T-helper 22 cell (primary cell): ENCODE measurements around the gene ARHGAP31.
"Not testable (repeated sequence)": the region's sequence is repeated elsewhere in the genome, so short reads cannot be mapped to it uniquely, and the experiment has no call there.

Source experiments
- DNase-seq: peaks from one replicate; pipeline ENCODE4 v3.0.0-alpha.2; 2020; ENCODE audit warnings: low read depth

The ARHGAP31 gene, protein sequence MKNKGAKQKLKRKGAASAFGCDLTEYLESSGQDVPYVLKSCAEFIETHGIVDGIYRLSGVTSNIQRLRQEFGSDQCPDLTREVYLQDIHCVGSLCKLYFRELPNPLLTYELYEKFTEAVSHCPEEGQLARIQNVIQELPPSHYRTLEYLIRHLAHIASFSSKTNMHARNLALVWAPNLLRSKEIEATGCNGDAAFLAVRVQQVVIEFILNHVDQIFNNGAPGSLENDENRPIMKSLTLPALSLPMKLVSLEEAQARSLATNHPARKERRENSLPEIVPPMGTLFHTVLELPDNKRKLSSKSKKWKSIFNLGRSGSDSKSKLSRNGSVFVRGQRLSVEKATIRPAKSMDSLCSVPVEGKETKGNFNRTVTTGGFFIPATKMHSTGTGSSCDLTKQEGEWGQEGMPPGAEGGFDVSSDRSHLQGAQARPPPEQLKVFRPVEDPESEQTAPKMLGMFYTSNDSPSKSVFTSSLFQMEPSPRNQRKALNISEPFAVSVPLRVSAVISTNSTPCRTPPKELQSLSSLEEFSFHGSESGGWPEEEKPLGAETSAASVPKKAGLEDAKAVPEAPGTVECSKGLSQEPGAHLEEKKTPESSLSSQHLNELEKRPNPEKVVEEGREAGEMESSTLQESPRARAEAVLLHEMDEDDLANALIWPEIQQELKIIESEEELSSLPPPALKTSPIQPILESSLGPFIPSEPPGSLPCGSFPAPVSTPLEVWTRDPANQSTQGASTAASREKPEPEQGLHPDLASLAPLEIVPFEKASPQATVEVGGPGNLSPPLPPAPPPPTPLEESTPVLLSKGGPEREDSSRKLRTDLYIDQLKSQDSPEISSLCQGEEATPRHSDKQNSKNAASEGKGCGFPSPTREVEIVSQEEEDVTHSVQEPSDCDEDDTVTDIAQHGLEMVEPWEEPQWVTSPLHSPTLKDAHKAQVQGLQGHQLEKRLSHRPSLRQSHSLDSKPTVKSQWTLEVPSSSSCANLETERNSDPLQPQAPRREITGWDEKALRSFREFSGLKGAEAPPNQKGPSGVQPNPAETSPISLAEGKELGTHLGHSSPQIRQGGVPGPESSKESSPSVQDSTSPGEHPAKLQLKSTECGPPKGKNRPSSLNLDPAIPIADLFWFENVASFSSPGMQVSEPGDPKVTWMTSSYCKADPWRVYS (N-terminal part only)

DNA sequence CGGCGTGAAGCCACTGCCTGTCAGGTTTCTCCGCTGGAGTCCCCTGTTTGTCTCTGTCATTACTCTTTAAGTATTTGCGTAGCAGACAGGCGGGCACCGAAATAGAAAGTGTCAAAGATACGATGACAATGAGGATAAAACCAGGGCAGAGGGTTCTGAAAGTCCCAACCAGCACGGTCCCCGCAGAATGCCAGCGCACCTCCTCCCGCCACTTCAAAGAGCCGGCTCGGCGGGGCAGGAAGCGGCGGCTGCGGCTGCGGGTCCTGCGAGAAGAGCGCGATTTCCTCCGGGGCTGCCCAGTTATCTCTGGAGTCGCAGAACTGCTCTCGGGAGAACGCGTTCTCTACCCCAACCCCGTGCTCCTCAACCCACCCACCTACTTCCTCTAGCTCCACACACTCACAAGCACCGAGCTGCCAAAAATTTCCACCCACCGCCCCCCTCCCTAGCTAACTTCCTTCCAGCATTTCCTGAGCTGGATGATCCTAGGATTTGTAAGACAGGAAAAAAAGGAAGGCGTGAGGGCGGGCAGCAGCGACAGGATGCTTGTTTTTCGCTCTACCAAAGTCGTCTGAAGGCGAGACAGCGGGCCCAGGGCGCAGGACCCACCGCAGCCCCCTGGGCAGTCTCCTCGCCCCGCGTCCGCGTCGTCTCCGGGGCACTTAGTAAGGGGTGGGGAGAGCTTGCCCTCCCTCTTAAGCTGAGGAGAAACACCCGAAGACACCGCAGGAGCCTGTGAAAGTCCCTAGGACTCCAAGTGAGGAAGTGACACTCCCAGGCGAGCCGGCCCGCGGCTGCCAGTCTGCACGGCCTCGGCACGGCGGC is at the start of gene ARHGAP31:
TSS of gene ARHGAP31 (plus strand) at position 513 of the 825 bp plus-strand sequence. CDS start 522 bp downstream, outside the sequence.
- DNase-seq = peak; percentile 89

DNA sequence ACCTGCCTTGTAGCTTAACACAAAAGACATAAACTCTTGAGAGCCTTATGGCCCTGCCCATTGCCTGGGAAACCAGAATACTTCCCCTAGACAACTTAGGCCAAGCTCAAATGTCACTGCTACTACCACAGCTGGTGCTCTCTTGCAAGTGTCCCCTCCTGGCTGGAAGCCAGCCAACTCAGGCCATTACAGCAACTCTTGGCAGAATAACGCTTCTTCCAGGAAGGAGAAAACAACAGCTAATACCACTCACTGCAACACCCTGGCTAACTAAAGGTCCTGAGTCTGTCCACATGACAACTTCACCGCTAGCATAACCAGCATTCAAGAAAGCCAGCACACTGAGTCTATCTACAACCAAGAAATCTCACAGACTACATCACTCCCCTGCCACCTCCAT is 48.4 kb upstream of the ARHGAP31 start:
- DNase-seq = no peak

DNA sequence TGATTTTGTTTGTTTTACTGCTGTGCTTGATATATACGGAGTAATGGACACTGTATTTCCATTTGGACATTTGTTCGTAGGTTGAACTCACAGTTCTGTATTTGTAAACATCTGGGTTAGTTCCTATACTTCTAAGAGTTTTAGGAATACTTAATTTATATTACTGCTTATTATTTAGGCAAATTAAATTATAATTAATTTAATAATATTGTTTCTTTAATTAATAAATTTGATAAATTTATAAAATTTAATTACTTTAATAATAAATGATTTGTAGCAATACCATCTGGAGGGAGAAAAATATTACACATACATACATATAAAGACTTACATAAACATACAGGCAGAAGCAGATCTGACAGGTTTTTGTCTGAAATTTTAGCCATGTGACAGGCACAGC is 39.0 kb upstream of the ARHGAP31 start:
- no peak for DNase-seq

DNA sequence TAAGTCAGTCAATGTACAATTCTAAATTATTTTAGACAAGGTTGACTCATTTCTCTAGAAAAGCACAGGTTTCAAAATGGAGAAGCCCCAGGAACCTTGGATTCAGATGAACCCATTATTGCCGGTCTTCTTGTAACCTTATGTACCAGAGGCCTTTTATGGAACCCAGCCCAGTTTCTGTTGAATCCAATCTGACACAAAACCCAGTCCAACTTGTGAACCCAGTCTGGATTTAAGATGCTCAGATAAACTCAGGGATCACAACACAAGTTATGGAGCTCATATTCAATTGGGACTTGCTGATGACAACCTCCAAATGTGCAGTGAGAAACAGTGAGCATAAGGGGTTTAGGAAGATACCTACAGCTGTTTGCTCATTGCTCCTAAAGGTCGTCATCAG is 37.1 kb upstream of the ARHGAP31 start:
- DNase-seq = no peak

DNA sequence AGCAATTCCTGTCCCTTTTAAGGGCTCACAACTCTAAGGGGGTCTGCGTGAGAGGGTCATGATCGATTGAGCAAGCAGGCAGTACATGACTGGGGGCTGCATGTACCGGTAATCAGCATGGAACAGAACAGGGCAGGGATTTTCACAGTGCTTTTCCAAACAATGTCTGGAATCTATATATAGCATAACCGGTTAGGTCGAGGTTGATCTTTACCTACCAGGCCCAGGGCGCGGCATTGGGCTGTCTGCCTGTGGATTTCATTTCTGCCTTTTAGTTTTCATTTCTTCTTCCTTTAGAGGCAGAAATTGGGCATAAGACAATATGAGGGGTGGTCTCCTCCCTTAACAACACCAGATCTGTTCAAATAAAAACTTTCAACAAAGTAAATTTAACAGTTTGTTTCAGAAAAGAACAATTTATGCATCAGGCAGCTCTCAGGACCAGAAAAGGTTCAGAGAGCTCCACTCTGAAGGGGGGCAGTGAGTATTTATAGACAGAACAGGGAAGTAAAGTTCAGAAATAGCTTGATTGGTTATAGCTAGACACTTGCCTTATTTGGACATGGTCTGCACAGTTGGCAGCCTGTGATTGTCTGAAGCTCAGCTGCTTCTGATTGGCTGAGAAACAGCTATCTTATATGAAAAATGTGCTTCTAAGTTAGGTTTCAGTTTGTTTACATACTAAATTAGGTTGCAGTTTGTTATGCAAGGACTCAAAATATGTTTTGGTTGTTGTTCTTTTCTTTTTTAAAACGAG is 36.4 kb upstream of the ARHGAP31 start:
- DNase-seq = no peak

DNA sequence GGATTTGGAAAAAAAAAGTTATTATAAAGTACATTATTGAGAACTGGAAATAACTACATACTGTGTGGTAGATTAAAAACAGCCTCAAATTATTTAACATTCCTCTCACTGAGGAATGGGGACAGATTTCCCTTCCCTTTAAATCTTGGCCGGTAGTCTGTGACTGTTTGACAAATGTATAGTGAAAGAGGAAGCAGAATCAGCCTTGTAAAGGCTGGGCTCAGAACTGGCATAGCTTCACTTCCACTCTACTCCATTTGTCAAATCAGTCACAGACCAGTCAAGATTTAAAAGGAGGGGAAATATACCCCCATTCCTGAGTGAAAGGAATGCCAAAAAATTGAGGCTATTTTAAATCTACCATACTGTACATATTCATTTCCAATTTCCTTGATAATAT is 35.3 kb upstream of the ARHGAP31 start:
- DNase-seq = no peak

DNA sequence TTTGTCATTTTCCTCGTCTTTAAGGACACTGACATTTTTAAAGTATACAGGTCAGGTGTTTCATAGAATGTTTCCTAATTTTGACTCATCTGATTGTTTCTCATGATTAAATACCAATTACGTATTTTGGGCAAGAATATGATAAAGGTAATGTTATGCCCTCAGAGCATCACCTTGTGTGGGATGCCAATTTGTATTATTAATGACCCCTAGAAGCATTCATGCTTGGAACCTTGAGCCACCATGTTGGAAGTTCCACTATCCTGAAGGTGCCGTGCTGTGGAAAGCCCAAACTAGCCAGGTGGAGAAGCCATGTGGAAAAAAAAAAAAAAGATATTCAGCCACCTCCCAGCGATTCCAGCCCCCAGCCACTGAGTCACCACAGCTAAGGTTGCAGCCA is 34.4 kb upstream of the ARHGAP31 start:
- no peak for DNase-seq

DNA sequence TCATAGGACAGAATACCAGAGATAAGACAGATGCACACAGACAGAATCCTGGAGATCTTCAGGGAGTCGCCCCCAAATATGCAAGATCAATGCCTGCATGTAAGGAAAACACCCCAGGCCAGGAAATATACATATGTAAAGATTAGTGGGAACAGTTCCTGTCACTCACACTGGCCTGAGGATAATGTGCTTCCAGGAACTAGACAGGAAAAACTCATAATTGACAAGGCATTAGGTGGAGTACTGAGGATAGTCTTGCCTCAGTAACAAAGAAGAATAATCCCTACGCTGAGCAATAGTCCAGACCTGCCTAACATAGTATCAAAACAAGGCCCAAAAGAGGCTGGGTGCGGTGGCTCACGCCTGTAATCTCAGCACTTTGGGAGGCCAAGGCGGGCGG is 33.1 kb upstream of the ARHGAP31 start:
- no peak for DNase-seq

DNA sequence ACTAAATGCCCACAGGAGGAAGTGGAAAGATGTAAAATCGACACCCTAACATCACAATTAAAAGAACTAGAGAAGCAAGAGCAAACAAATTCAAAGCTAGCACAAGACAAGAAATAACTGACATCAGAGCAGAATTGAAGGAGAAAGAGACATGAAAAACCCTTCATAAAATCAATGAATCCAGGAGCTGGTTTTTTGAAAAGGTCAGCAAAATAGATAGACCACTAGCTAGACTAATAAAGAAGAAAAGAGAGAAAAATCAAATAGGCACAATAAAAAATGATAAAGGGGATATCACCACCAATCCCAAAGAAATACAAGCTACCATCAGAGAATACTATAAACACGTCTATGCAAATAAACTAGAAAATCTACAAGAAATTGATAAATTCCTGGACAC is 24.0 kb upstream of the ARHGAP31 start:
- not testable (repeated sequence) for DNase-seq

DNA sequence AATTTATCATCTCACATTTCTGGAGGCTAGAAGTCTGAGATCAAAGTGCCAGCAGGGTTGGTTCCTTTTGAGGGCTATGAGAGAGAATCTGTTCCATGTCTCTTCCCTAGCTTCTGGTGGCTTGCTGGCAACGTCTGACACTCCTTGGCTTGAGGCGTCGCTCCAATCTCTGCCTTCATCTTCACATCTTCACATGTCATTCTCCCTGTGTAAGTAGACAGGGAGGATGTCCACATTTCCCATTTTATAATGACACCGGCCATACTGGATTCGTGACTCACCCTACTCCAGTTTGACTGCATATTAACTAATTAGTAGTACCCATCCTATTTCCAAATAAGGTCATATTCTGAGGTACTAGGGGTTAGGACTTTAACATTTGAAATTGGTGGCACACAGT is 17.5 kb upstream of the ARHGAP31 start:
- no peak for DNase-seq

DNA sequence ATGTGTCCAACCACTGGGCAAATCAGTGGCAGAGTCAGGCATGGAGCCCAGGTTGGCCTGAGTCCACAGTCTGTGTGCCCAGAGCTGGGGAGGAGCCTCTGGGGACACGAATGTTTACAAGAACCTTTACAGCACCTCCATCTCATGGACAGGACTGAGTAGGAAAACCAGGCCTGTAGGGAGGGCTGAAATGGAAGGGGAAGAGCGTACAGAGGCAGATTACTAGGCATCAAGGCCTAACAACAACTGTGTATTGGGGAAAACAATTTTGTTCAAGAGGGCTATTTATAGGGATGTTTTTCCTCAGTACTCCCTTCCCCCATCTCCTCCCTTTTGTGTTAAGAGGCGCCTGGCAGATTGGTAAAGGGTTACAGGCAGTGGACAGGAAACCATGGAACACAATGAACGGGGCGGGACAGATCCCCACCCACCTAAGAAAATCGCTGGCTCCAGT is 15.1 kb upstream of the ARHGAP31 start:
- no peak for DNase-seq

DNA sequence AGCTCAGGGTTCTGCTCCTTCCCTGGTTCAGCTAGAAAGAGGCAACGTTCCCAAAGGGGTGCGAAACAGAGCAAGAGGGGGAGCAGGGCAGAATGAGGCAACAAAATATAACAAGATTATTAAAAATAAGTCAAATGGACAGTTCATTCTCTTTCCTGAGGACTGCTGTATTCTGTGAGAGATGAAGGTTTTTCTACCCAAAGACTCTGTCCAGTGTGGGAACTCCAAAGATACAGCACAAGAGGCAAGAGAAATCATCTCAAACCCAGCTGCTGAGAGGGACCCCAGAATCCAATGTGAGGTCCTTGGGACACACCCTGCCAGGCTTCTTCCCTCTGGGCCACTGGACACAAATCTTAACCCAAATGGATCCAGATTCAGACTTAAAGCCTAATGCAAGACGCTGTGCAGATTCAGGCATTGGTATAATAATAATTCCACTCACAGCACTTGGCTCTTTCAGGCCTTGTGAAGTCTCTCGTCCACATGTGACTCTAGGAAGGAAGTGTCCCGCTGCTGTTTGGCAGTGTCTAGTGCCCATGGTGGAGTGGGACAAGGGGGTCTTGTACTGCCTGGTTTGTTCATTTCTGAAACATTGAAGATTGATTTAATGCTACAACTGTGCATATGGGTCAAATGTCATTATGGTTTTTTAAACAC is 14.5 kb upstream of the ARHGAP31 start:
- DNase-seq = no peak

DNA sequence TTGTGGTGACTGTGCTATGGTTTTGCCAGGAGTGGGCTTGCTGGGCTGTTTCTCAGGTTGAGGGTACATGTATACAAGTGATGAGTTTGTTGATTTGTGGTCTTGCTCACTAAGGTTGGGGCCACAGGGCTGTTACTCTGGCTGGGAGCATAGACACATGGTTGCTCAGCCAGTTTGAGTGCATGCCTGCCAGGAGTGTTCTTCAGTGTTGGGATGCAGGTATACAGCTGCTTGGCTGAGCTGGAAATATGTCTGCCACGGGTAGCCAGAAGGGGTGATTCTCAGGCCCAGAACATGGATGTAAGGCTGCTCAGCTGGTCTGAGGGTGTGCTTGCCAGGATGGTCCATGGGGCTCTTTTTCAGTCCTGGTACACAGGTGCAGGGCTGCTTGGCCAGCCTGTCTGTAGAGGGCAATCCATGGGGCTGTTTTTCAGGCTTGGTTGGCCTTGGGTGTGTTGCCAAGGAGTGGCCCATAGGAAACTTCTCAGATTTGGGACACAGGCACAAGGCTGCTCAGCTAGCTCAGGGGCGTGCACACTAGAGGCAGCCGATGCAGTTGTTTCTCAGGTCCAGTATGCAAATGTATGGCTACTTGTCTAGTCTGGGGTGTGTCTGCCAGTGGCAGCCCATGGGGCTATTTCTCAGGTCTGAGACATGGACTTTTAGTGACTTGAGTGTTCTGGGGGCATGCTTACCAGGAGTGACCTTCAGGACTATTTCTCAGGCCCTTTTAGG is 5.3 kb upstream of the ARHGAP31 start:
- DNase-seq = no peak

DNA sequence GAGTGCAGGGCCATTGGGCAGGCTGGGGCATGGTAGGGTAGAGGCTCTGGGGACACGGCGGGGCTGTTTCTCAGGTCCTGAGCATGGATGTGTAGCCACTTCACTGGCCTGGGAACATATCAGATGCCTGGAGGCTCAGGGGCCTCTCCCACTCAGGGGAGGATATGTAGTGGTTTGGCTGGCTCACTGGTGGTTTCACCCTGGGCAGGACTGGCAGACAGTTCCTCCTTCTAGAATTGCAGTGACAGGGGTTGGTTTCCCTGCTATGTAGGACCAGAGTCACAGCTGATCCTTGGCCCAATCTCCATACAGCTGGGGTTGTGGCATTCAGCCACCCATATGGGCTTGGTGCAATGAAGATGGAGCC is 4.8 kb upstream of the ARHGAP31 start:
- DNase-seq = no peak

DNA sequence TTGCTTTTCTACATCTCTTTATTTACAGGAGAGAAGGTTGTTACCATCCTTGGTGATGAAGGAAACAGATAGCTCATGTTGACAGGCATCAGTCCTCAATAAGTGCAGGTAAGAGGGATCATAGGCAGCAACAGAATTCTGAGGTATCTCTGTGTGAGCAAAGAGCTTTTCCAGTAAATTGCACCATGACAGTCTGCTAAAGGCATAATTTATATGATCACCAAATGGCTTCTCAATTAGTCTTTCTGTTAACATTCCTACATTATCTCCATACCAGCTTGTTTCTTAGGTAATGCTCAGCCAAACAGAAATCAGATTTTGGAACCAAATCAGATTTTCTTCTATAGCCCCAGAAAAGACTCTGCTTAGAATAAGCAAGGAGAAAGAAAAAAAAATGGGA is 3.6 kb upstream of the ARHGAP31 start:
- no peak for DNase-seq

DNA sequence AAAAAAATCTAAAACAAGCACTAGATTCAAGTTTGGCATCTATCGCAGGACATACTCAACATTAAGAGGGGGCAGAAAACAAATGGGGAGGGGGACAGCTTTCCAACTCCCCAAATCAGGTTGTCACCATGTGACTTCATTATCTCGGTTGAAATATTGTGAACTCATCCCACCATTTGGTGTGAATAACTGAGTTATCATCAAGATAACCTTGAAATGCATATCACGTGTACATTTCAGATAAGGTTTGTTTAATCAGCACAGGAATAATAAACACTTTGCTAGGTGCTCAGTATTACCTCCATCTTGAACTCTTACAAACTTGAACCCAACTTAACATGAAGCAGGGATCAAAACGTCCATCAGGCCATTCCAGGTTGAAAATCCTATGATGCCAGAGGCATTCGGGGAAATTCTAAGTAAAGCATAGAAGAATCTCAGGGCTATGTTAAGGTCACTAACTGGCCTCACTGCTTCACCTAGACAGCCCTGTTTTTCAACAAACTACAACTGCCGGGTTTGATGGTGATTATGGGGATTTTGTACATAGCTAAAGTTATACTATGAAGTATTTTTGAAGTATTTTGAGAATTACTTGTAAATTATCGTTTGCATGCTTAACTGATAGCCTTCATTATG is 3.0 kb upstream of the ARHGAP31 start:
- no peak for DNase-seq

DNA sequence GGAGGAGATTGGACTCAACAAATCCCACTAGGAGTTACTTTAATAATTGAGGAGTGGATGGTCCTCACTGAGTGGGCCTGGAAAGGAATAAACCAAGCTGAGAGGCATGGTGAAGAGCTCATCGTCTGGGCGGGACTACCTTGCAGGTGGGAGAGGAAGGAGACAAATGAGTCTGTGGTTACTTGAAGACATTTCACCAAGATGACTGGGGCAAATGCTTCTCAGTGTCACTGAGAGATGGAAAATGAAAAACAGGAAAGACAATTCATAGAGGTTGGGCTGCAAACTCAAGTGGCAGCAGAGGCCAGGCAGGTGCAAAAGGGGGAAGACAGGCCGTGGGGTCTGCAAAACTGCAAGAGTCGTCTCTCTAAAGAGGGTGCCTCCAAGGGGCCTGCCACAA is 1.5 kb upstream of the ARHGAP31 start:
- peak; percentile 9 for DNase-seq

DNA sequence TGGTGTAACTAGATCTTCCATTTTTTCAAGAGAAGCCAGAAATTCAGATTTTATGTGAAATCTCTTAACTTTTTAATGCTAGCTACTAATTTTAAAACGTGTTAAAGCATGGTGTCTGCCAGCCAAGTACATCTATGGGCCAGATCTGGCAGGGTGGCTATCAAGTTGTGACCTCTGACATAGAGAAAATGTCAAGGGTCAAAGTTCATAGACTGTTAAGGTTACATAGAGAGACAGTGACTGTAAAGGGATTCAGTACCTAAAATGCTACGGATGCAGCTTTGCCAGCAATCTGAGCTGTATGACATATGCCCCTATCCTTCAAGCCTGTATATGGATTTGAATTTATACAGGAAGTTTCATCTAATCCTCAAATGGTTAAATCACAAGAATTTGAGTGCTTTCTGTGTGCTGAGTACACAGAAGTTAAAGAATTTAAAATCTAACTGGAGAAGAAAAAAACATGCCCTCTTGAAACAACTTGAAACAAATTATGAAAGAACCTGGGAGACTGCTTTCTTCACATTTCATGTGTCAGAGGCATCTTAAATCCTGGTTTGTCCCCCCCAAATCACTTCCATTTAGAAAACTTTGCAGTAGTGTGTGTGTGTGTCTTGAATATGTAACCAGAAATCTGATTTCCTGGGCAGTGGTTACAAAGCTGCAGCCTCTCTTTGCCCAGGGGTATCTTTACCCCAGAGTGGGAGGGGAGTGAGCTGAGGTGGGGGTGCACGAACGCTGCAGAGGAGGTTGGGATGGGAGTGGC is 895 bp upstream of the ARHGAP31 start:
- DNase-seq = no peak
